ENCODE measurements around the gene ABCA3. TPM values are rescaled to one million over a fixed set of nuclear protein-coding genes. Genes with fewer than 3 reads are reported as not detected.
A peak's percentile ranks its signal among the peaks of the same experiment; 100 is the strongest.

Gene ABCA3
- total RNA-seq, 1 donor from 2014 or later = 32.1 TPM

DNA sequence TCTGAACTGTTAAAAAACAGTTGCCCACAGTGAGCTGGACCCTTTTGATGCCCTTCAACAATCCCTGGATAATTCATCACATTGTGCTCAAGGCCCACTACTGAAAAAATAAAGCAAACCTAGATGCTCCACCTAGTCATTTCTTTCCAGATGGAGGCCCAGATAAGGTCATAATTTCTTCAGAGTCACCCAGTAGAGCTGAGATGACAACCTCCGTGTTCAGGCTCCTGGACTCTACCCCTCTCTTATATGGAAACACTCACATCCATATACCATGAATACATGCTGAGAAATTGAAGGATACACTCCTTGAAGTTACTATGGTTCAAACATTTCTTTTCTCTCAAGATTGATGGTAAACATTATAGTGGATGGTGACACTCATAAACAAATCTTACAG is 2.7 kb upstream of the ABCA3 start:
- H3K27me3 ChIP-seq (ENCODE audit: control insufficient read depth, insufficient read depth, low read length) = peaks cover 18% of the 10 kb centered on the region
- TF ChIP-seq, protein P1, sequence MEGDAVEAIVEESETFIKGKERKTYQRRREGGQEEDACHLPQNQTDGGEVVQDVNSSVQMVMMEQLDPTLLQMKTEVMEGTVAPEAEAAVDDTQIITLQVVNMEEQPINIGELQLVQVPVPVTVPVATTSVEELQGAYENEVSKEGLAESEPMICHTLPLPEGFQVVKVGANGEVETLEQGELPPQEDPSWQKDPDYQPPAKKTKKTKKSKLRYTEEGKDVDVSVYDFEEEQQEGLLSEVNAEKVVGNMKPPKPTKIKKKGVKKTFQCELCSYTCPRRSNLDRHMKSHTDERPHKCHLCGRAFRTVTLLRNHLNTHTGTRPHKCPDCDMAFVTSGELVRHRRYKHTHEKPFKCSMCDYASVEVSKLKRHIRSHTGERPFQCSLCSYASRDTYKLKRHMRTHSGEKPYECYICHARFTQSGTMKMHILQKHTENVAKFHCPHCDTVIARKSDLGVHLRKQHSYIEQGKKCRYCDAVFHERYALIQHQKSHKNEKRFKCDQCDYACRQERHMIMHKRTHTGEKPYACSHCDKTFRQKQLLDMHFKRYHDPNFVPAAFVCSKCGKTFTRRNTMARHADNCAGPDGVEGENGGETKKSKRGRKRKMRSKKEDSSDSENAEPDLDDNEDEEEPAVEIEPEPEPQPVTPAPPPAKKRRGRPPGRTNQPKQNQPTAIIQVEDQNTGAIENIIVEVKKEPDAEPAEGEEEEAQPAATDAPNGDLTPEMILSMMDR (IDR thresholded peaks at IDR 0.05; ENCODE audit: insufficient read depth, low read length, poor library complexity, severe bottlenecking) = no peak
- DNase-seq (ENCODE audit: low read depth) = no peak

DNA sequence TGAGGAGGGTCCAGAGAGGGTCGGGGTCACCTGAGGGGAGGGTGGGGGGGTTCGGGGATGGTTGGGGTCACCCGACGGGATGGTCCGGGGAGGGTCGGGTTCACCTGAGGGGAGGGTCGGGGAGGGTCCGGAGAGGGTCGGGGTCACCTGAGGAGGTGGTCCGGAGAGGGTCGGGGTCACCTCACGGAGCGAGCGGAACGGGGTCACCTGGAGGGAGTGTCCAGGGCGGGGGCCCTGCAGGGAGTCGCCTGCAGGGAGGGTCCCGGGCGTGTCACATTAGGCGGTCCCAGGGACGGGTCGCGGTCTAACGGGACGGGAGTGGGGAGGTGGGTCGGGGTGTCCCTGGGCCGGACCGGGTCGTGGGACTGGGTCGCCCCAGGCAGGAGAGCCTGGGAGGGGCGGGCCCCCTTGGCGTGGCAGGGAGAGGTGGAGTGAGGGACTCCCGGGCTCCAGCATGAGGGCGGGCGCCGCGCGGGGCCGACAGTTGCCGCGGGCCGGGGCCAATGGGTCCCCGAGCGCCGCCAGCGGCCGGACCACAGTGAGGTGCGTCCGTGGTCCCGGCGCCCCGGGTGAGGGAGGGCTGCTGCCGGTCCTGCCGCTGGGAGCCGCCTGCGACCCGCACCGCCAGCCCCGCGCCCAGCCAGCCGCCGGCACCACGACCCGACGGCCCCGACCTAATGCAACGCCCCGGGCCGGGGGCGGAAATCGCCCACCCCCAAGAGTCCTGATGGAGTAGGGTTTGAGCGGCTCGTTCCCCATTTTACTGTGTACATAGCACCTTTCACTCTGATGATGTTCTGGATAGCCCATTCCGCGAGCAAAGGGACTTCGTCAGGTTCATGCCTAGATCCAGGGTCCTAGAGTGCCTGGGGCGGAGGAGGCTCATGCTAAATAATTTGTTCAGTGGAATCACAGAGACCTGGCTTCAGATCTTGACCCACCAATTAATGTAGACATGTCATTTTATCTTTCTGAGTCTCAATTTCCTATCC is 1.2 kb upstream of the ABCA3 start:
- TF ChIP-seq, protein P1 (IDR thresholded peaks at IDR 0.05; ENCODE audit: insufficient read depth, low read length, poor library complexity, severe bottlenecking) = no peak
- H3K27me3 ChIP-seq (ENCODE audit: control insufficient read depth, insufficient read depth, low read length) = peaks cover 18% of the 10 kb centered on the region
- DNase-seq (ENCODE audit: low read depth) = no peak
- H3K36me3 ChIP-seq (ENCODE audit: control insufficient read depth, insufficient read depth, low read length) = no peaks in the 10 kb centered on the region
- H3K4me3 ChIP-seq (ENCODE audit: low read depth, low read length) = no peak overlapping the region

More for the DNA sequence above, 2.7 kb upstream of the ABCA3 start:
- Histone ChIP-seq H3K4me3 (ENCODE audit: low read depth, low read length) (no peak overlapping the region), H3K36me3 (ENCODE audit: control insufficient read depth, insufficient read depth, low read length) (no peaks in the 10 kb centered on the region)

- H3K4me3 ChIP-seq (ENCODE audit: low read depth, low read length) = peak overlapping the region; percentile 68
- TF ChIP-seq, protein P1 (IDR thresholded peaks at IDR 0.05; ENCODE audit: insufficient read depth, low read length, poor library complexity, severe bottlenecking) = peak; percentile 10
- H3K36me3 ChIP-seq (ENCODE audit: control insufficient read depth, insufficient read depth, low read length) = no peaks in the 10 kb centered on the region
- H3K27me3 ChIP-seq (ENCODE audit: control insufficient read depth, insufficient read depth, low read length) = peaks cover 18% of the 10 kb centered on the region
- DNase-seq (ENCODE audit: low read depth) = no peak
Observed at GRCh38 chr16:2339521-2340484, 725 bp downstream of the ABCA3 start.

DNA sequence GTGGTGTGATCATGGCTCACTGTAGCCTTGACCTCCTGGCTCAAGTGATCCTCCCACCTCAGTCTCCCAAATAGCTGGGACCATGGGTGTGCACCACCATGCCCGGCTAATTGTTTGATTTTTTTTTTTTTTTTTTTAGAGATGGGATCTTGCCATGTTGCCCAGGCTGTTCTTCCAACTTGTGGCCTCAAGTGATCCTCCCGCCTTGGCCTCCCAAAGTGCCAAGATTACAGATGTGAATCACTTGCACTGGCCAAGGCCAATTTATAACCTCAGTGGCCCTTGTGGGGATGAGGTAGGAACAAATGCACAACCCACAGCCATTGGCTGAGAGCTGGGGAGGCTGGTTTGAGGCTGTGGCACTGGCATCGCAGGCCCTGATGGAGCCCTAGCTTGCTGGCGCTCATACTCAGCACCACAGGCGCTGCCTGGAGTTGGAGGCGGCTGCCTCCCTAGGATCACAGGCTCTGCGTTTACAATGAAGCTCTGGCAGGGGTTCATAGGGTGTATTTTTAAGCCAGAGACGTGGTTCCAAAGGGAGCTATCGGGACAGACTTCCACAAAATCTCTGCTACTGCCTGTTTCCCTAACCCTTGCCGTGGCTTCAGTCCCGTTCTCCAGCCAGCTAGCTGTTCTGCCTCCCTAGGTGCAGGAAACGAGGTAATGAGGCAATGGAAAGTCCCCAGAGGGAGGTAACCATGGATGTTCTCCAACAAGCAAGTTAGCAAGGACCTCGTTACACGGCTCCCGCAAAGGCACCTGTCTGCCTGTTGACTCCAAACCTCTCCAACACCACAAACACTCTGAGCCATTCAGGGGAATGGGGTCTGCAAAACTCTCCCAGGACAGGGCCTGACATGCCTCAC is 2.9 kb downstream of the ABCA3 start:
- H3K4me3 ChIP-seq (ENCODE audit: low read depth, low read length) = no peak overlapping the region
- H3K36me3 ChIP-seq (ENCODE audit: control insufficient read depth, insufficient read depth, low read length) = no peaks in the 10 kb centered on the region
- TF ChIP-seq, protein P1 (IDR thresholded peaks at IDR 0.05; ENCODE audit: insufficient read depth, low read length, poor library complexity, severe bottlenecking) = no peak
- DNase-seq (ENCODE audit: low read depth) = no peak
- H3K27me3 ChIP-seq (ENCODE audit: control insufficient read depth, insufficient read depth, low read length) = peaks cover 18% of the 10 kb centered on the region

DNA sequence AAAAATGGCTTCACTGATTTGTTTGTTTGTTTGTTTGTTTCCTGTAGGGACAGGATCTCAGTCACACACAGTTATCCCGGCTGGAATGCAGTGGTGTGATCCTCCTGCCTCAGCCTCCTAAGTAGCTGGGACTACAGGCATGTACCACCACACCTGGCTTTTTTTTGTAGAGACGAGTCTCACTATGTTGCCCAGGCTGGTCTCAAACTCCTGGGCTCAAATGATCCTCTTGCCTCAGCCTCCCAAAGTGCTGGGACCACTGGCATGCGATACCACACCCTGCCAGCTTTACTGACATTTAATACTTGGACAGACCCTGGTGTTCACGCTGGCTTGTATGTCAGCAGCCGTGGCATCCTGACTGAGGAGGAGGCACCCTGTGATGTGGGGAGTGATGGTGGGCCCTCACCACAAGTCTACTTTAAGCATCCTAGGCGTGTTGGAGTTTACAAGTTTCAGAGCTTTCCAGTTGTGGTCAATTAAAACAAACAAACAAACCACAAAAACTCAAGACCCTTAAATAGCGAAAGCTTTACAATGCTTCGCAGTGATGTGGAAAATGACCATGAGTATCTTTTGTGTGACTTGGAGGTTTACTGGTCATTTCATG is 5.1 kb downstream of the ABCA3 start:
- no peak for DNase-seq (ENCODE audit: low read depth)
- Histone ChIP-seq H3K4me3 (ENCODE audit: low read depth, low read length) (no peak overlapping the region), H3K27me3 (ENCODE audit: control insufficient read depth, insufficient read depth, low read length) (peaks cover 4% of the 10 kb centered on the region), H3K36me3 (ENCODE audit: control insufficient read depth, insufficient read depth, low read length) (no peaks in the 10 kb centered on the region)
- TF ChIP-seq, protein P1 (IDR thresholded peaks at IDR 0.05; ENCODE audit: insufficient read depth, low read length, poor library complexity, severe bottlenecking) = no peak
